ENCODE results near the gene DUSP7. TPM values are rescaled to one million over a fixed set of nuclear protein-coding genes. Genes with fewer than 3 reads are reported as not detected.

The DUSP7 gene
- total RNA-seq, 2 experiments from 2014 or later, result 4.8 to 5.2 TPM

DNA sequence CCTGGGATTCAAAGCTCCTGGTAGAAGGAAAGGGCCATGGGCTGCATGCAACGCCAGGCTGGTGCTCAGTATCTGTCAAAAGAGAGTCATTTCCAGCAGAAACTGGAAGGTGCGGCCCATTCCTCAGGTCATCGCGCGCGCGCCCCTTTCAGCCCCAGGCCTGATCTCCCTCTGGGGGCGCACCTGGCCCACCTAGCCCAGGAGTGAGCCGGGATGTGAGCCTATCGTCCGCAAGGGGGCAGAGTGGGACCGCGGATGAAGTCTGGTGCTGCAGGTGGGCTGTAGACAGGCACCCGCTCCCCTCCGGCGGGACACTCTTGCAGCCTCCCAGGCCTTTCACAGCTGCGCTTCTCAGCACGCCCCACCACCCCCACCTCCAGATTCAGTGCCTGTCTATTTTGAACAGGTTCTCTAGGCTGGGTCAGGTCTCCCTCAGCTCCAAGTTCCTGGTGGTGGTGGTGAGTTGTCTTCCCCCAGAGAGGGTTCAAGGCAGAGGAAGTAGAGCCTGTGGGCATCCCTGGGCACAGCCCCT is 54.9 kb downstream of the DUSP7 start:
- ATAC-seq (ENCODE audit: poor library complexity) (peak; percentile 99), DNase-seq (peak; percentile 78 to 92 (median 82))
- Histone ChIP-seq H3K4me3 (ENCODE audit: low read length) (no peak overlapping the region), H3K27me3 (ENCODE audit: control insufficient read depth in 1 of 2, insufficient read depth in 2 of 2, low read length in 2 of 2) (no peaks in the 10 kb centered on the region), H3K36me3 (ENCODE audit: insufficient read depth, low read length) (no peaks in the 10 kb centered on the region), H3K27ac (ENCODE audit: low read depth in 1 of 2, low read length in 2 of 2) (no peak overlapping the region), H3K9me3 (ENCODE audit: control insufficient read depth in 1 of 2, insufficient read depth in 1 of 2, low read length in 2 of 2) (no peaks in the 10 kb centered on the region), H3K4me1 (ENCODE audit: insufficient read depth, low read length) (peaks cover 22% of the 10 kb centered on the region)
- H3K27me3 Mint-ChIP-seq, result no peaks in the 10 kb centered on the region
- no peaks in the 10 kb centered on the region for H3K9me3 Mint-ChIP-seq
- peaks cover 17% of the 10 kb centered on the region for H3K4me1 Mint-ChIP-seq (ENCODE audit: low read depth)
- ChIA-PET CTCF (interaction anchor here (0.7 to 2.9 kb wide), 17 partner anchors 11 to 153 kb away, joined by 3 to 30 read pairs (median 5); partner anchors contain the start of genes ABHD14B, ACY1, DUSP7 and PARP3), POLR2A (interaction anchor here (0.9 to 1.9 kb wide), 6 partner anchors 51 to 122 kb away, joined by 3 to 10 read pairs (median 4); partner anchors contain the start of genes DUSP7 and RRP9)
- intact Hi-C loops (cut with DNase I, micrococcal nuclease), result loop anchor here (1.0 kb wide), 4 partner anchors 122 to 446 kb away; no protein-coding TSS in a partner anchor
- H3K27ac Mint-ChIP-seq, result peak overlapping the region; percentile 20
- H3K36me3 Mint-ChIP-seq (ENCODE audit: low read depth), result no peaks in the 10 kb centered on the region
- TF ChIP-seq, protein P1, sequence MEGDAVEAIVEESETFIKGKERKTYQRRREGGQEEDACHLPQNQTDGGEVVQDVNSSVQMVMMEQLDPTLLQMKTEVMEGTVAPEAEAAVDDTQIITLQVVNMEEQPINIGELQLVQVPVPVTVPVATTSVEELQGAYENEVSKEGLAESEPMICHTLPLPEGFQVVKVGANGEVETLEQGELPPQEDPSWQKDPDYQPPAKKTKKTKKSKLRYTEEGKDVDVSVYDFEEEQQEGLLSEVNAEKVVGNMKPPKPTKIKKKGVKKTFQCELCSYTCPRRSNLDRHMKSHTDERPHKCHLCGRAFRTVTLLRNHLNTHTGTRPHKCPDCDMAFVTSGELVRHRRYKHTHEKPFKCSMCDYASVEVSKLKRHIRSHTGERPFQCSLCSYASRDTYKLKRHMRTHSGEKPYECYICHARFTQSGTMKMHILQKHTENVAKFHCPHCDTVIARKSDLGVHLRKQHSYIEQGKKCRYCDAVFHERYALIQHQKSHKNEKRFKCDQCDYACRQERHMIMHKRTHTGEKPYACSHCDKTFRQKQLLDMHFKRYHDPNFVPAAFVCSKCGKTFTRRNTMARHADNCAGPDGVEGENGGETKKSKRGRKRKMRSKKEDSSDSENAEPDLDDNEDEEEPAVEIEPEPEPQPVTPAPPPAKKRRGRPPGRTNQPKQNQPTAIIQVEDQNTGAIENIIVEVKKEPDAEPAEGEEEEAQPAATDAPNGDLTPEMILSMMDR (IDR thresholded peaks at IDR 0.05), result peak; percentile 96
- H3K4me3 Mint-ChIP-seq, result peak overlapping the region; percentile 25

GRCh38 chr3:51999846-52000245 is 56.5 kb downstream of the DUSP7 start:
- intact Hi-C loops (cut with DNase I, micrococcal nuclease), result loop anchor here in 1 of 2 experiments (5.0 to 10.0 kb wide), 3 partner anchors 287 to 705 kb away; partner anchors contain the start of genes GLT8D1, GLYCTK and SPCS1
- Histone ChIP-seq H3K27ac (ENCODE audit: low read depth in 1 of 2, low read length in 2 of 2) (no peak overlapping the region), H3K36me3 (ENCODE audit: insufficient read depth, low read length) (peaks cover 5% of the 10 kb centered on the region), H3K4me3 (ENCODE audit: low read length) (no peak overlapping the region), H3K4me1 (ENCODE audit: insufficient read depth, low read length) (peaks cover 22% of the 10 kb centered on the region), H3K9me3 (ENCODE audit: control insufficient read depth in 1 of 2, insufficient read depth in 1 of 2, low read length in 2 of 2) (no peaks in the 10 kb centered on the region), H3K27me3 (ENCODE audit: control insufficient read depth in 1 of 2, insufficient read depth in 2 of 2, low read length in 2 of 2) (no peaks in the 10 kb centered on the region)
- TF ChIP-seq, protein P1 (IDR thresholded peaks at IDR 0.05), result no peak
- Mint-ChIP-seq H3K4me1 (ENCODE audit: low read depth) (peaks cover 18% of the 10 kb centered on the region), H3K9me3 (no peaks in the 10 kb centered on the region), H3K4me3 (peak overlapping the region; percentile 39), H3K27ac (no peak overlapping the region), H3K36me3 (ENCODE audit: low read depth) (peaks cover 9% of the 10 kb centered on the region), H3K27me3 (no peaks in the 10 kb centered on the region)
- CTCF ChIA-PET, result no interaction called here
- DNase-seq, result no peak
- POLR2A ChIA-PET, result no interaction called here
- ATAC-seq (ENCODE audit: poor library complexity), result no peak

Other genes with a start within 250 kb of the DUSP7 start
- gene IQCF2, start 195.0 kb downstream of the DUSP7 start, total RNA-seq, result not detected
- gene IQCF5, start 181.0 kb downstream of the DUSP7 start, total RNA-seq, result not detected
- not detected for gene IQCF1, start 153.2 kb downstream of the DUSP7 start, total RNA-seq
- gene RRP9, start 114.7 kb downstream of the DUSP7 start, total RNA-seq, result 1 to 10 TPM; 6.4 to 7.6 TPM
- gene PARP3, start 114.2 kb downstream of the DUSP7 start, total RNA-seq, result 1 to 10 TPM; 5.8 to 6.4 TPM
- not detected for gene GPR62, start 101.2 kb downstream of the DUSP7 start, total RNA-seq
- 10 to 100 TPM; 14.7 to 16.8 TPM for gene PCBP4, start 89.1 kb downstream of the DUSP7 start, total RNA-seq
- gene ABHD14B, start 82.5 kb downstream of the DUSP7 start, total RNA-seq, result 10 to 100 TPM; 52.4 to 58.2 TPM
- 10 to 100 TPM in 1 of 2 experiments, 1 to 10 TPM in 1; 9.5 to 10.6 TPM for gene ABHD14A, start 81.5 kb downstream of the DUSP7 start, total RNA-seq
- gene ACY1, start 73.0 kb downstream of the DUSP7 start, total RNA-seq, result 1 to 10 TPM; 4.9 TPM
- 1,000 to 10,000 TPM; 1,843 to 1,901 TPM for gene RPL29, start 60.7 kb downstream of the DUSP7 start, total RNA-seq
- under 1 TPM; 0.22 to 0.39 TPM for gene POC1A, start 97.9 kb upstream of the DUSP7 start, total RNA-seq
- 1 to 10 TPM; 6.0 to 7.0 TPM for gene ALAS1, start 141.6 kb upstream of the DUSP7 start, total RNA-seq
- under 1 TPM; 0.08 to 0.17 TPM for gene TLR9, start 169.1 kb upstream of the DUSP7 start, total RNA-seq
- gene TWF2, start 182.6 kb upstream of the DUSP7 start, total RNA-seq, result 10 to 100 TPM; 17.4 to 21.7 TPM
- gene PPM1M, start 189.2 kb upstream of the DUSP7 start, total RNA-seq, result 10 to 100 TPM; 36.7 to 40.2 TPM
- gene WDR82, start 222.1 kb upstream of the DUSP7 start, total RNA-seq, result 100 to 1,000 TPM; 114 TPM
- gene GLYCTK, start 231.3 kb upstream of the DUSP7 start, total RNA-seq, result 10 to 100 TPM; 24.4 to 24.6 TPM